Ishikawa (cell line): ENCODE measurements around the gene PRR12.

Experiments
- CEBPB ChIP-seq: IDR thresholded peaks from 2 replicates; pipeline ENCODE4 v1.6.1; 2012
- CREB1 ChIP-seq: IDR thresholded peaks from 2 replicates; pipeline ENCODE4 v1.6.1; 2012; ENCODE audit warnings: low read depth
- EGR1 ChIP-seq: IDR thresholded peaks from 2 replicates; pipeline ENCODE4 v1.6.1; 2012
- EP300 ChIP-seq: IDR thresholded peaks from 2 replicates; pipeline ENCODE4 v1.6.1; 2012; ENCODE audit warnings: borderline replicate concordance
- FOXM1 ChIP-seq: IDR thresholded peaks from 2 replicates; pipeline ENCODE4 v1.6.1; 2012; ENCODE audit warnings: low read depth, borderline replicate concordance
- NFIC ChIP-seq: IDR thresholded peaks from 2 replicates; pipeline ENCODE4 v1.6.1; 2012
- RAD21 ChIP-seq: IDR thresholded peaks from 2 replicates; pipeline ENCODE4 v1.6.1; 2012; ENCODE audit warnings: low read depth
- TAF1 ChIP-seq: IDR thresholded peaks from 2 replicates; pipeline ENCODE4 v1.6.1; 2012; ENCODE audit warnings: low read depth, mild to moderate bottlenecking
- TCF12 ChIP-seq: IDR thresholded peaks from 2 replicates; pipeline ENCODE4 v1.6.1; 2012; ENCODE audit warnings: low read depth
- TEAD4 ChIP-seq: IDR thresholded peaks from 2 replicates; pipeline ENCODE4 v1.6.1; 2012
- YY1 ChIP-seq: IDR thresholded peaks from 2 replicates; pipeline ENCODE4 v1.6.1; 2012; ENCODE audit warnings: low read depth
- ZBTB7A ChIP-seq: IDR thresholded peaks from 2 replicates; pipeline ENCODE4 v1.6.1; 2012; ENCODE audit warnings: low read depth
- TF ChIP-seq, protein P1 (sequence below): IDR thresholded peaks from 2 replicates; pipeline ENCODE4 v1.6.1; 2012; ENCODE audit warnings: low read depth, mild to moderate bottlenecking
- TF ChIP-seq, protein P2 (sequence below): IDR thresholded peaks from 2 replicates; pipeline ENCODE4 v1.6.1; 2012
- TF ChIP-seq, protein P3 (sequence below): IDR thresholded peaks from 2 replicates; pipeline ENCODE4 v1.6.1; 2012

PRR12 gene

DNA sequence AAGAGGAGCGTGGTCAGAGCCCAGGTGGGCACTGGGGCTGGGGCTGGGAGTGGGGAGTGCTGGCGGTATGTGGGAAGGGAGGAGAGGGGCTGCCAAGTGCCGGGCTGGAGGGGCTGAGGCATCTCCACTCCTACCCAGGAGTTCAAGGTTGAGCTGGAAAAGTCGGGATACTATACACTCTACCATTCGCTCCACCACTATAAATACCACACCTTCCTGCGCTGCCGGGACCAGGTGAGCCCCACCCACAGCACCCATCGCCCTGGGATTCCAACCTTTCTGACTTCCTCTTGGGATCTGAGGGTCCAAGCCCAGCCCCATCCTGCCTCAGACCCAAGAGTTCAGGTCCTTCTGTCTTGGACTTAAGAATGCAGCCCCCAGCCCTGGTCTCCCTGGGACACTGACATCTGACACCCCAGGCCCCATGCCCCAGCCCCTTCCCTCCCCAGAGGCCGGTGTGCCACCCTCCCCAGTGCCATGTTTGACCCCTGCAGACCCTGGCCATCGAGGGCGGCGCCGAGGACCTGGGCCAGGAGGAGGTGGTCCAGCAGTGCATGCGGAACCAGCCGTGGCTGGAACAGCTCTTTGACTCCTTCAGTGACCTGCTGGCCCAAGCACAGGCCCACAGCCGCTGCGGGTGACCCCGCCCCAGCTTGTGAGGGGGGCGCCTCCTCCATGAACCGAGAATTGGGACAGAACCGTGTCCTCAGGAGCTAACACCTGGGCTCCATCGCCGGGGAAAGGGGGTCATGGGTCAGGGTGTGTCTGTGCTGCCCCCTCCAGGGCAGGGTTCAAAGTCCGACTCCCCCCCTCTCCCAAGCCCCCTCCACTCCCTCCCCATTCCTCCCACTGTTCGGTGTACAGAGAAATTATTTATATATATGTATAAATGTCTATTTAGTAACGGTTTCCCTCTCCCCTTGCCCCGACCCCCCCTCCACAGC lies 34.3 kb downstream of the PRR12 start:
- TF ChIP-seq CREB1 (no peak), FOXM1 (no peak), RAD21 (no peak), ZBTB7A (no peak), EGR1 (no peak), TCF12 (no peak), YY1 (no peak), TEAD4 (no peak), NFIC (no peak), CEBPB (no peak), TAF1 (no peak), EP300 (no peak)
- TF ChIP-seq, protein P1, sequence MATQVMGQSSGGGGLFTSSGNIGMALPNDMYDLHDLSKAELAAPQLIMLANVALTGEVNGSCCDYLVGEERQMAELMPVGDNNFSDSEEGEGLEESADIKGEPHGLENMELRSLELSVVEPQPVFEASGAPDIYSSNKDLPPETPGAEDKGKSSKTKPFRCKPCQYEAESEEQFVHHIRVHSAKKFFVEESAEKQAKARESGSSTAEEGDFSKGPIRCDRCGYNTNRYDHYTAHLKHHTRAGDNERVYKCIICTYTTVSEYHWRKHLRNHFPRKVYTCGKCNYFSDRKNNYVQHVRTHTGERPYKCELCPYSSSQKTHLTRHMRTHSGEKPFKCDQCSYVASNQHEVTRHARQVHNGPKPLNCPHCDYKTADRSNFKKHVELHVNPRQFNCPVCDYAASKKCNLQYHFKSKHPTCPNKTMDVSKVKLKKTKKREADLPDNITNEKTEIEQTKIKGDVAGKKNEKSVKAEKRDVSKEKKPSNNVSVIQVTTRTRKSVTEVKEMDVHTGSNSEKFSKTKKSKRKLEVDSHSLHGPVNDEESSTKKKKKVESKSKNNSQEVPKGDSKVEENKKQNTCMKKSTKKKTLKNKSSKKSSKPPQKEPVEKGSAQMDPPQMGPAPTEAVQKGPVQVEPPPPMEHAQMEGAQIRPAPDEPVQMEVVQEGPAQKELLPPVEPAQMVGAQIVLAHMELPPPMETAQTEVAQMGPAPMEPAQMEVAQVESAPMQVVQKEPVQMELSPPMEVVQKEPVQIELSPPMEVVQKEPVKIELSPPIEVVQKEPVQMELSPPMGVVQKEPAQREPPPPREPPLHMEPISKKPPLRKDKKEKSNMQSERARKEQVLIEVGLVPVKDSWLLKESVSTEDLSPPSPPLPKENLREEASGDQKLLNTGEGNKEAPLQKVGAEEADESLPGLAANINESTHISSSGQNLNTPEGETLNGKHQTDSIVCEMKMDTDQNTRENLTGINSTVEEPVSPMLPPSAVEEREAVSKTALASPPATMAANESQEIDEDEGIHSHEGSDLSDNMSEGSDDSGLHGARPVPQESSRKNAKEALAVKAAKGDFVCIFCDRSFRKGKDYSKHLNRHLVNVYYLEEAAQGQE = no peak
- TF ChIP-seq, protein P2, sequence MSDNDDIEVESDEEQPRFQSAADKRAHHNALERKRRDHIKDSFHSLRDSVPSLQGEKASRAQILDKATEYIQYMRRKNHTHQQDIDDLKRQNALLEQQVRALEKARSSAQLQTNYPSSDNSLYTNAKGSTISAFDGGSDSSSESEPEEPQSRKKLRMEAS = no peak
- TF ChIP-seq, protein P3, sequence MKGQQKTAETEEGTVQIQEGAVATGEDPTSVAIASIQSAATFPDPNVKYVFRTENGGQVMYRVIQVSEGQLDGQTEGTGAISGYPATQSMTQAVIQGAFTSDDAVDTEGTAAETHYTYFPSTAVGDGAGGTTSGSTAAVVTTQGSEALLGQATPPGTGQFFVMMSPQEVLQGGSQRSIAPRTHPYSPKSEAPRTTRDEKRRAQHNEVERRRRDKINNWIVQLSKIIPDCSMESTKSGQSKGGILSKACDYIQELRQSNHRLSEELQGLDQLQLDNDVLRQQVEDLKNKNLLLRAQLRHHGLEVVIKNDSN = no peak

DNA sequence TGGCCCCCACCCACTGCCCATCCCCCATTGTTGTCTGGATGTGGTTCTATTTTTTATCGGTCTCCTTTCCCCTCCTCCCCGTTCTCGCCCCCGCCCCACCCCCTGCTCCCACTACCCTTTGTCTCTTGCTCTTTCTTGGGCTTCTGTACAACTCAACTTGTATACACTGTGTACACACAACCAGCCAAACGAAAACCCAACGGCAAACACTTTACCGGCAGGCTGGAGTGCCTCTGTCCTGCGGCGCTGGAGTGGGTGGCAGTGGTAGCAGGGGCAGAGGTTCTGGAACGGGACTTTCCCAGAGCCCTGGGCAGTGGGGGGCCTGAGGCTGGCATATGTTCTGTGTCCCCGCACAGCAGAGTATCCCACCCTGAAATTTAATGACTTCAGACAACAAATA lies 35.2 kb downstream of the PRR12 start:
- TF ChIP-seq ZBTB7A = no peak
- no peak for TF ChIP-seq CREB1
- TF ChIP-seq, protein P1 = no peak
- TF ChIP-seq FOXM1 = no peak
- TF ChIP-seq TAF1 = no peak
- TF ChIP-seq EGR1 = no peak
- no peak for TF ChIP-seq RAD21
- no peak for TF ChIP-seq CEBPB
- TF ChIP-seq, protein P3 = no peak
- TF ChIP-seq NFIC = no peak
- no peak for TF ChIP-seq TCF12
- TF ChIP-seq, protein P2 = no peak
- TF ChIP-seq EP300 = no peak
- no peak for TF ChIP-seq TEAD4
- no peak for TF ChIP-seq YY1

DNA sequence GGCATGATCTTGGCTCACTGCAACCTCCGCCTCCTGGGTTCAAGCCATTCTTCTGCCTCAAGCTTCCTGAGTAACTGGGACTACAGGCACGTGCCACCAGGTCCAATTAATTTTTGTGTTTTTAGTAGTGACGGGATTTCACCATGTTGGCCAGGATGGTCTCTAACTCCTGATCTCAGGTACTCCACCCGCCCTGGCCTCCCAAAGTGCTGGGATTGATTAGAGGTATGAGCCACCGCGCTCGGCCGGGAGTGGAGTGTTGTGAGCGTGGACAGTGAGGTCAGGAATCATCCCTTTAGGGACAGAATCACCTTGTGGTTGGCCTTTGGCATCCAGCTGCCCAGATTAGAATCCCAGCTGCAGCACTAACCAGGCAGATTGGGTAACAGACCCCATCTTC lies 38.7 kb downstream of the PRR12 start:
- TF ChIP-seq, protein P1 = no peak
- TF ChIP-seq, protein P3 = no peak
- TF ChIP-seq NFIC (no peak), TAF1 (no peak), ZBTB7A (no peak), FOXM1 (no peak), YY1 (no peak), EP300 (no peak), EGR1 (no peak), TCF12 (no peak), TEAD4 (no peak), CREB1 (no peak), RAD21 (no peak), CEBPB (no peak)
- TF ChIP-seq, protein P2 = no peak
